Neural cell (in vitro differentiated cells): ENCODE results near the gene CDH20. TPM values are rescaled to one million over a fixed set of nuclear protein-coding genes. Genes with fewer than 3 reads are reported as not detected.

ENCODE experiments used
- H2AFZ ChIP-seq: fragments of 200-600, 300-800 bp; sonication (generic), shearing (Covaris generic); 2 replicates; pipeline ENCODE4 v1.6.0; 2014; ENCODE audit warnings: low read depth, mild to moderate bottlenecking, antibody characterized with exemption, low read length, moderate library complexity
- H3F3A ChIP-seq: fragments of 200-600 bp; shearing (Covaris generic); 2 replicates; pipeline ENCODE4 v1.6.1; 2016; ENCODE audit warnings: mild to moderate bottlenecking, moderate library complexity, mixed read lengths, antibody characterized with exemption, low read length; ENCODE audit not compliant: insufficient read depth, poor library complexity, severe bottlenecking
- H3K27ac ChIP-seq: fragments of 200-600, 300-800 bp; sonication (generic), shearing (Covaris generic); 2 replicates; pipeline ENCODE4 v1.5.1; 2014; ENCODE audit warnings: mild to moderate bottlenecking, low read length, moderate library complexity
- H3K27me3 ChIP-seq: fragments of 300-800, 200-600 bp; sonication (generic), shearing (Covaris generic); 2 replicates; pipeline ENCODE4 v1.6.0; 2014; ENCODE audit warnings: mild to moderate bottlenecking, low read depth, low read length, moderate library complexity; ENCODE audit not compliant: insufficient read depth
- H3K36me3 ChIP-seq: fragments of 300-800, 200-600 bp; sonication (generic), shearing (Covaris generic); 2 replicates; pipeline ENCODE4 v1.5.1; 2014; ENCODE audit warnings: mild to moderate bottlenecking, antibody characterized with exemption, low read length, moderate library complexity; ENCODE audit not compliant: insufficient read depth
- H3K4me2 ChIP-seq: fragments of 300-800, 200-600 bp; sonication (generic), shearing (Covaris generic); 2 replicates; pipeline ENCODE4 v1.6.0; 2014; ENCODE audit warnings: mild to moderate bottlenecking, low read length
- H3K4me3 ChIP-seq: fragments of 300-800, 200-600 bp; sonication (generic), shearing (Covaris generic); 2 replicates; pipeline ENCODE4 v1.5.1; 2014; ENCODE audit warnings: mild to moderate bottlenecking, low read length, moderate library complexity
- H3K79me2 ChIP-seq: fragments of 200-600 bp; shearing (Covaris generic); replicated peaks from 2 replicates; pipeline ENCODE4 v1.6.0; 2014; ENCODE audit warnings: mild to moderate bottlenecking, low read length, moderate library complexity; ENCODE audit not compliant: insufficient read depth
- H3K9ac ChIP-seq: fragments of 300-800, 200-600 bp; sonication (generic), shearing (Covaris generic); 2 replicates; pipeline ENCODE4 v1.6.1; 2016; ENCODE audit warnings: mild to moderate bottlenecking, low read length, mixed read lengths
- H3K9me2 ChIP-seq: fragments of 200-600 bp; shearing (Covaris generic); 2 replicates; pipeline ENCODE4 v1.6.1; 2016; ENCODE audit warnings: mild to moderate bottlenecking, low read length, mixed read lengths; ENCODE audit not compliant: insufficient read depth
- H3K9me3 ChIP-seq: fragments of 200-600, 300-800 bp; sonication (generic), shearing (Covaris generic); 2 replicates; pipeline ENCODE4 v1.6.1; 2016; ENCODE audit warnings: mild to moderate bottlenecking, mixed run types, low read length, moderate library complexity, mixed read lengths
- H4K20me1 ChIP-seq: fragments of 200-600 bp; shearing (Covaris generic); 2 replicates; pipeline ENCODE4 v1.6.1; 2016; ENCODE audit warnings: mild to moderate bottlenecking, mixed run types; ENCODE audit not compliant: insufficient read depth
- EP300 ChIP-seq: fragments of 450-650 bp; conservative IDR thresholded peaks from 2 replicates; pipeline ENCODE4 v1.6.1; 2014; ENCODE audit warnings: antibody characterized with exemption, mild to moderate bottlenecking, moderate library complexity; ENCODE audit not compliant: poor library complexity, severe bottlenecking
- EZH2 ChIP-seq: fragments of 200-600, 300-800 bp; shearing (Covaris generic), sonication (generic); IDR thresholded peaks from 2 replicates; pipeline ENCODE4 v1.6.1; 2014; ENCODE audit warnings: antibody characterized with exemption, low read length, borderline replicate concordance, mild to moderate bottlenecking; ENCODE audit not compliant: insufficient read depth, poor library complexity, severe bottlenecking
- MXI1 ChIP-seq: fragments of 450-650 bp; conservative IDR thresholded peaks from 2 replicates; pipeline ENCODE4 v1.6.1; 2014; ENCODE audit warnings: antibody characterized with exemption, mild to moderate bottlenecking; ENCODE audit not compliant: poor library complexity, severe bottlenecking
- POLR2AphosphoS5 ChIP-seq: IDR thresholded peaks from 2 replicates; pipeline ENCODE4 v1.6.1; 2012
- RAD21 ChIP-seq: fragments of 450-650 bp; conservative IDR thresholded peaks from 2 replicates; pipeline ENCODE4 v1.6.1; 2014; ENCODE audit warnings: antibody characterized with exemption, mild to moderate bottlenecking, moderate library complexity
- SMC3 ChIP-seq: fragments of 450-650 bp; conservative IDR thresholded peaks from 2 replicates; pipeline ENCODE4 v1.6.1; 2014; ENCODE audit warnings: antibody characterized with exemption, mild to moderate bottlenecking, moderate library complexity; ENCODE audit not compliant: poor library complexity
- TAF1 ChIP-seq: IDR thresholded peaks from 2 replicates; pipeline ENCODE4 v1.6.1; 2012; ENCODE audit warnings: low read depth
- polyA plus RNA-seq: library from polyadenylated mRNA; depleted of rRNA; stranded (reverse); fragments of >200 nt; gene quantifications from 2 replicates; pipeline ENCODE4 v1.2.3, GENCODE V29; 2014
- TF ChIP-seq, protein P1 (sequence below): IDR thresholded peaks from 2 replicates; pipeline ENCODE4 v1.6.1; 2012; ENCODE audit warnings: borderline replicate concordance
- TF ChIP-seq, protein P2 (sequence below): fragments of 450-650 bp; IDR thresholded peaks from 2 replicates; pipeline ENCODE4 v1.5.1; 2014; ENCODE audit warnings: antibody characterized with exemption, mild to moderate bottlenecking, moderate library complexity; ENCODE audit not compliant: poor library complexity, severe bottlenecking

The CDH20 gene
- polyA plus RNA-seq, 1 donor from 2014 or later, result 1.7 TPM

DNA sequence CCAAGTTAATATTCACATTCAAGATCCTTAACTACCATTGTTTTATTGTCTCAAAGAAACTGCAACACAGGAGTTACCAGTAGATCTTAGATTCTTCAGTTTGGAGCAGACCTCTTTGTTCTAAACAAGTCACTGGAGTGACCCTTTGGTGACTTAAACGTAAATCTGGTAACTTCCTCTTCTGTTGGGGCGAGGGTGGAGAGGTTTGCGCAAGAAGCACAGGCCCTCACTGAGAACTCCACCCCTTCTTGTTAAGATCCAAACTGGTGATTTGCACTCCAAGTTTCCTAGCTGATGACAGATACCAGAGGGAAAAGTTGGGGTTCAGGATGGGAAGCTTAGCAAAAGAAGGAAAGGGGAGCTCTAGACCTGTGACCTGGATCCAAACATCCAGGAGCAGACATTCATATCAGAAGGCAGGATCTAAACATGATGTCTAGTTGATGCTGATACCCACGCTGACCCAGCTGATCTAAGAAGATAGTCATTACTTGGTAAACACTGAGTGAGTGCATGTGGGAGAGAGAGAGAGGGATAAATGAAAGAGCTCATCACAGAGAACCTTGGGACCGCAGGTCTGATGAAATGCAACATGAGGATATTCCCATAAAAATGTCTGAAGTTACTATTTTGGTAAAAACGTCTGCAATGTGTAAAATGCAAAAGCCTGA, 256.0 kb downstream of the CDH20 start:
- Histone ChIP-seq H3F3A (no peaks in the 10 kb centered on the region), H3K9ac (no peak overlapping the region), H3K9me2 (no peaks in the 10 kb centered on the region), H3K27ac (no peak overlapping the region), H3K79me2 (no peaks in the 10 kb centered on the region), H3K9me3 (no peaks in the 10 kb centered on the region), H3K27me3 (no peaks in the 10 kb centered on the region), H3K4me3 (no peak overlapping the region), H2AFZ (no peak overlapping the region), H3K36me3 (no peaks in the 10 kb centered on the region), H3K4me2 (no peak overlapping the region), H4K20me1 (no peaks in the 10 kb centered on the region)
- TF ChIP-seq, protein P1, sequence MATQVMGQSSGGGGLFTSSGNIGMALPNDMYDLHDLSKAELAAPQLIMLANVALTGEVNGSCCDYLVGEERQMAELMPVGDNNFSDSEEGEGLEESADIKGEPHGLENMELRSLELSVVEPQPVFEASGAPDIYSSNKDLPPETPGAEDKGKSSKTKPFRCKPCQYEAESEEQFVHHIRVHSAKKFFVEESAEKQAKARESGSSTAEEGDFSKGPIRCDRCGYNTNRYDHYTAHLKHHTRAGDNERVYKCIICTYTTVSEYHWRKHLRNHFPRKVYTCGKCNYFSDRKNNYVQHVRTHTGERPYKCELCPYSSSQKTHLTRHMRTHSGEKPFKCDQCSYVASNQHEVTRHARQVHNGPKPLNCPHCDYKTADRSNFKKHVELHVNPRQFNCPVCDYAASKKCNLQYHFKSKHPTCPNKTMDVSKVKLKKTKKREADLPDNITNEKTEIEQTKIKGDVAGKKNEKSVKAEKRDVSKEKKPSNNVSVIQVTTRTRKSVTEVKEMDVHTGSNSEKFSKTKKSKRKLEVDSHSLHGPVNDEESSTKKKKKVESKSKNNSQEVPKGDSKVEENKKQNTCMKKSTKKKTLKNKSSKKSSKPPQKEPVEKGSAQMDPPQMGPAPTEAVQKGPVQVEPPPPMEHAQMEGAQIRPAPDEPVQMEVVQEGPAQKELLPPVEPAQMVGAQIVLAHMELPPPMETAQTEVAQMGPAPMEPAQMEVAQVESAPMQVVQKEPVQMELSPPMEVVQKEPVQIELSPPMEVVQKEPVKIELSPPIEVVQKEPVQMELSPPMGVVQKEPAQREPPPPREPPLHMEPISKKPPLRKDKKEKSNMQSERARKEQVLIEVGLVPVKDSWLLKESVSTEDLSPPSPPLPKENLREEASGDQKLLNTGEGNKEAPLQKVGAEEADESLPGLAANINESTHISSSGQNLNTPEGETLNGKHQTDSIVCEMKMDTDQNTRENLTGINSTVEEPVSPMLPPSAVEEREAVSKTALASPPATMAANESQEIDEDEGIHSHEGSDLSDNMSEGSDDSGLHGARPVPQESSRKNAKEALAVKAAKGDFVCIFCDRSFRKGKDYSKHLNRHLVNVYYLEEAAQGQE, result no peak
- no peak for TF ChIP-seq MXI1
- no peak for TF ChIP-seq EZH2
- TF ChIP-seq, protein P2, sequence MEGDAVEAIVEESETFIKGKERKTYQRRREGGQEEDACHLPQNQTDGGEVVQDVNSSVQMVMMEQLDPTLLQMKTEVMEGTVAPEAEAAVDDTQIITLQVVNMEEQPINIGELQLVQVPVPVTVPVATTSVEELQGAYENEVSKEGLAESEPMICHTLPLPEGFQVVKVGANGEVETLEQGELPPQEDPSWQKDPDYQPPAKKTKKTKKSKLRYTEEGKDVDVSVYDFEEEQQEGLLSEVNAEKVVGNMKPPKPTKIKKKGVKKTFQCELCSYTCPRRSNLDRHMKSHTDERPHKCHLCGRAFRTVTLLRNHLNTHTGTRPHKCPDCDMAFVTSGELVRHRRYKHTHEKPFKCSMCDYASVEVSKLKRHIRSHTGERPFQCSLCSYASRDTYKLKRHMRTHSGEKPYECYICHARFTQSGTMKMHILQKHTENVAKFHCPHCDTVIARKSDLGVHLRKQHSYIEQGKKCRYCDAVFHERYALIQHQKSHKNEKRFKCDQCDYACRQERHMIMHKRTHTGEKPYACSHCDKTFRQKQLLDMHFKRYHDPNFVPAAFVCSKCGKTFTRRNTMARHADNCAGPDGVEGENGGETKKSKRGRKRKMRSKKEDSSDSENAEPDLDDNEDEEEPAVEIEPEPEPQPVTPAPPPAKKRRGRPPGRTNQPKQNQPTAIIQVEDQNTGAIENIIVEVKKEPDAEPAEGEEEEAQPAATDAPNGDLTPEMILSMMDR, result no peak
- no peak for TF ChIP-seq EP300
- TF ChIP-seq TAF1, result no peak
- TF ChIP-seq POLR2AphosphoS5, result no peak
- no peak for TF ChIP-seq SMC3
- TF ChIP-seq RAD21, result no peak

DNA sequence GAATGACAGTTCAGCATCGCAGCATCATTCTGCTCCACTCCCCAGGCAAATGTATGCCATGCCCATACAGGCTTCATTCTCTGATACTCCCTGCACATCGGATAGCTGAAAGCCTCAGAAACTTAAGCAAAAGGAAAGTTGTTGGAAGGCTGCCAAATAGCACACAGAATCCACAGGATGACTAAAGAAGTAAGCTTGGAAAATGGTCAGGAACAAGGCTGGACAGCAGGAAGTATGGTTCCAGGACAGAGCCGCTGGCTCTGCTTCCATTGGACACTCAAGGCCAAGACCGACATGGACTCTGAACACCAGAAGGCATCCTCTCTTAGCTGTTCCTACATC, 256.5 kb downstream of the CDH20 start:
- H3K9ac ChIP-seq, result no peak overlapping the region
- H3K4me2 ChIP-seq, result no peak overlapping the region
- no peaks in the 10 kb centered on the region for H3K9me3 ChIP-seq
- H2AFZ ChIP-seq, result no peak overlapping the region
- no peaks in the 10 kb centered on the region for H3K9me2 ChIP-seq
- no peaks in the 10 kb centered on the region for H3K79me2 ChIP-seq
- H4K20me1 ChIP-seq, result no peaks in the 10 kb centered on the region
- no peaks in the 10 kb centered on the region for H3F3A ChIP-seq
- no peak overlapping the region for H3K4me3 ChIP-seq
- no peaks in the 10 kb centered on the region for H3K27me3 ChIP-seq
- H3K27ac ChIP-seq, result no peak overlapping the region
- TF ChIP-seq, protein P2, result no peak
- TF ChIP-seq RAD21, result no peak
- no peak for TF ChIP-seq SMC3
- no peak for TF ChIP-seq TAF1
- TF ChIP-seq POLR2AphosphoS5, result no peak
- TF ChIP-seq EP300, result no peak
- TF ChIP-seq EZH2, result no peak
- TF ChIP-seq, protein P1, result no peak
- TF ChIP-seq MXI1, result no peak
- H3K36me3 ChIP-seq, result no peaks in the 10 kb centered on the region
